Epidermal melanocyte (primary cell): ENCODE results near the gene ZIC1.

Source experiments
- DNase-seq: peaks from one replicate; pipeline ENCODE4 v3.0.0; 2011; ENCODE audit warnings: low spot score; ENCODE audit not compliant: insufficient read length

ZIC1 gene

GRCh38 chr3:147380387-147380951 is 28.7 kb upstream of the ZIC1 start:
- no peak for DNase-seq

- no peak for DNase-seq
Observed at GRCh38 chr3:147380977-147381376, 28.2 kb upstream of the ZIC1 start.

GRCh38 chr3:147381596-147381995 is 27.6 kb upstream of the ZIC1 start:
- no peak for DNase-seq

- no peak for DNase-seq
Observed at GRCh38 chr3:147383617-147384016, 25.5 kb upstream of the ZIC1 start.

GRCh38 chr3:147384210-147385058 is 24.7 kb upstream of the ZIC1 start:
- no peak for DNase-seq

GRCh38 chr3:147385059-147386012 is 23.8 kb upstream of the ZIC1 start:
- no peak for DNase-seq

- DNase-seq = no peak
Observed at GRCh38 chr3:147387291-147387884, 21.8 kb upstream of the ZIC1 start.

- no peak for DNase-seq
Observed at GRCh38 chr3:147387885-147388699, 21.1 kb upstream of the ZIC1 start.

- no peak for DNase-seq
Observed at GRCh38 chr3:147388700-147389580, 20.2 kb upstream of the ZIC1 start.

GRCh38 chr3:147389717-147390116 is 19.4 kb upstream of the ZIC1 start:
- no peak for DNase-seq

- no peak for DNase-seq
Observed at GRCh38 chr3:147390589-147391569, 18.3 kb upstream of the ZIC1 start.

- DNase-seq = no peak
Observed at GRCh38 chr3:147391781-147392624, 17.2 kb upstream of the ZIC1 start.

- DNase-seq = no peak
Observed at GRCh38 chr3:147392625-147392946, 16.6 kb upstream of the ZIC1 start.

- no peak for DNase-seq
Observed at GRCh38 chr3:147393261-147393942, 15.8 kb upstream of the ZIC1 start.

GRCh38 chr3:147393943-147394883 is 15.0 kb upstream of the ZIC1 start:
- no peak for DNase-seq

GRCh38 chr3:147394884-147395225 is 14.3 kb upstream of the ZIC1 start:
- DNase-seq = no peak
